Measurements from ENCODE around the gene RBM12.
A peak's percentile ranks its signal among the peaks of the same experiment; 100 is the strongest.

The RBM12 gene

GRCh38 chr20:35626386-35627001 is 38.2 kb downstream of the RBM12 start:
- TF ChIP-seq CTCF (IDR thresholded peaks at IDR 0.05) = no peak
- Histone ChIP-seq H3K4me3 (no peak overlapping the region), H3K27ac (no peak overlapping the region)
- no peak for DNase-seq (ENCODE audit: low spot score)

GRCh38 chr20:35625584-35626385 is 38.9 kb downstream of the RBM12 start:
- Histone ChIP-seq H3K4me3 (no peak overlapping the region), H3K27ac (no peak overlapping the region)
- no peak for DNase-seq (ENCODE audit: low spot score)
- no peak for TF ChIP-seq CTCF (IDR thresholded peaks at IDR 0.05)

GRCh38 chr20:35621560-35621946 is 43.1 kb downstream of the RBM12 start:
- Histone ChIP-seq H3K4me3 (no peak overlapping the region), H3K27ac (no peak overlapping the region)
- DNase-seq (ENCODE audit: low spot score) = peak; percentile 41
- TF ChIP-seq CTCF (IDR thresholded peaks at IDR 0.05) = no peak

GRCh38 chr20:35620818-35621559 is 43.7 kb downstream of the RBM12 start:
- peak; percentile 72 for DNase-seq (ENCODE audit: low spot score)
- TF ChIP-seq CTCF (IDR thresholded peaks at IDR 0.05) = no peak
- Histone ChIP-seq H3K4me3 (no peak overlapping the region), H3K27ac (no peak overlapping the region)

- no peak for TF ChIP-seq CTCF (IDR thresholded peaks at IDR 0.05)
- H3K27ac ChIP-seq = peak overlapping the region in 1 of 2 donors; percentile 90
- H3K4me3 ChIP-seq = peak overlapping the region; percentile 79
- peak; percentile 86 for DNase-seq (ENCODE audit: low spot score)
Observed at GRCh38 chr20:35619196-35620095, 45.3 kb downstream of the RBM12 start.

- no peak for TF ChIP-seq CTCF (IDR thresholded peaks at IDR 0.05)
Observed at GRCh38 chr20:35618263-35619131, 46.2 kb downstream of the RBM12 start.

More at GRCh38 chr20:35618263-35619131, 46.2 kb downstream of the RBM12 start:
- DNase-seq (ENCODE audit: low spot score) = peak; percentile 76
- H3K27ac ChIP-seq = peak overlapping the region; percentile 25 to 90
- peak overlapping the region; percentile 79 for H3K4me3 ChIP-seq
